MM.1S (cell line): ENCODE data around the gene KRTAP13-2.

Source experiments
- CTCF ChIP-seq: fragments of 300-600 bp; sonication (generic); IDR thresholded peaks from 2 replicates; pipeline ENCODE4 v1.5.1; 2016; ENCODE audit warnings: antibody characterized with exemption, low read length, mixed read lengths
- EZH2 ChIP-seq: fragments of 300-600 bp; sonication (generic); optimal IDR thresholded peaks from 2 replicates; pipeline ENCODE3; 2017; ENCODE audit warnings: low read depth, mild to moderate bottlenecking, antibody characterized with exemption, low read length, mixed read lengths

- no peak for TF ChIP-seq EZH2
- TF ChIP-seq CTCF = no peak
Measured at GRCh38 chr21:30372139-30372770, at the start of gene KRTAP13-2.
